Measurements from ENCODE around the gene LSM10. TPM values are rescaled to one million over a fixed set of nuclear protein-coding genes. Genes with fewer than 3 reads are reported as not detected.

Gene LSM10
- total and polyA plus RNA-seq, 2 donors (not counting 1 experiment from before 2014, with no cell fraction given): 19.2 to 33.5 TPM

DNA sequence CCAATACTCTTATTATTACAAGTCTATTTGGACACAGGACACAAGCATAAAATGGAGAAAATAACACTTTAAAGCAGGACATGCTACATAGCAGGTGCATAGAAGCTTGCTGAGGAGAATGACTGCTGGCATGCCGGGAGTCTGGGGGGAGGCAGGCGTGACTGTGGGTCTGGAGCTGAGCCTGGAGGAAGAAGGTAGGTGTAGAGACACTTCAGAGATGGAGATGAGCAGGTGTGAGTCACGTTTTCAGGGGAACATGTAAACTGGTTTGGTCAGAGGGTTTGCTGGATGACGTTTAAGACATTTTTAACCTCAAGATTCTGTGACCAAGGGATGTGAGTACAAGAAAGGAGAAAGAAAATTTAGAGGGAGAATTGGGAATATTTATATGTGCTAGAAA is 28.1 kb upstream of the LSM10 start:
- no peak overlapping the region for H3K27ac ChIP-seq (ENCODE audit: insufficient read depth, low read length)
- no peak for DNase-seq (ENCODE audit: low read depth in 2 of 2)
- H3K4me1 ChIP-seq (ENCODE audit: control insufficient read depth, extremely low read depth, insufficient read depth, low read length): no peaks in the 10 kb centered on the region
- no peaks in the 10 kb centered on the region for H4K20me1 ChIP-seq (ENCODE audit: control insufficient read depth, extremely low read depth, insufficient read depth, low read length)
- H2AFZ ChIP-seq (ENCODE audit: low read length): no peak overlapping the region
- no peak overlapping the region for H3K4me3 ChIP-seq (replicated peaks in 1 of 4; ENCODE audit: control extremely low read depth in 1 of 4, insufficient read depth in 1 of 4, low read depth in 3 of 4, low read length in 4 of 4)
- H3K79me2 ChIP-seq (ENCODE audit: control insufficient read depth, insufficient read depth, low read length): no peaks in the 10 kb centered on the region
- TF ChIP-seq, protein P1, sequence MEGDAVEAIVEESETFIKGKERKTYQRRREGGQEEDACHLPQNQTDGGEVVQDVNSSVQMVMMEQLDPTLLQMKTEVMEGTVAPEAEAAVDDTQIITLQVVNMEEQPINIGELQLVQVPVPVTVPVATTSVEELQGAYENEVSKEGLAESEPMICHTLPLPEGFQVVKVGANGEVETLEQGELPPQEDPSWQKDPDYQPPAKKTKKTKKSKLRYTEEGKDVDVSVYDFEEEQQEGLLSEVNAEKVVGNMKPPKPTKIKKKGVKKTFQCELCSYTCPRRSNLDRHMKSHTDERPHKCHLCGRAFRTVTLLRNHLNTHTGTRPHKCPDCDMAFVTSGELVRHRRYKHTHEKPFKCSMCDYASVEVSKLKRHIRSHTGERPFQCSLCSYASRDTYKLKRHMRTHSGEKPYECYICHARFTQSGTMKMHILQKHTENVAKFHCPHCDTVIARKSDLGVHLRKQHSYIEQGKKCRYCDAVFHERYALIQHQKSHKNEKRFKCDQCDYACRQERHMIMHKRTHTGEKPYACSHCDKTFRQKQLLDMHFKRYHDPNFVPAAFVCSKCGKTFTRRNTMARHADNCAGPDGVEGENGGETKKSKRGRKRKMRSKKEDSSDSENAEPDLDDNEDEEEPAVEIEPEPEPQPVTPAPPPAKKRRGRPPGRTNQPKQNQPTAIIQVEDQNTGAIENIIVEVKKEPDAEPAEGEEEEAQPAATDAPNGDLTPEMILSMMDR (conservative IDR thresholded peaks at IDR 0.05 in 1 of 2, IDR thresholded peaks at IDR 0.05 in 1 of 2; ENCODE audit: low read depth in 1 of 2, low read length in 2 of 2): no peak
- no peak for TF ChIP-seq EZH2 (IDR thresholded peaks at IDR 0.05; ENCODE audit: low read length, missing control alignments)
- H3K27me3 ChIP-seq (ENCODE audit: control insufficient read depth, insufficient read depth, low read length): no peaks in the 10 kb centered on the region
- H3K36me3 ChIP-seq (ENCODE audit: control insufficient read depth, insufficient read depth, low read length): no peaks in the 10 kb centered on the region
- H3K4me2 ChIP-seq (ENCODE audit: extremely low read depth, insufficient read depth, low read length): no peak overlapping the region
- H3K9ac ChIP-seq (ENCODE audit: insufficient read depth, low read length): no peak overlapping the region
- H3K9me3 ChIP-seq (ENCODE audit: control insufficient read depth, insufficient read depth, low read depth, low read length): no peaks in the 10 kb centered on the region

DNA sequence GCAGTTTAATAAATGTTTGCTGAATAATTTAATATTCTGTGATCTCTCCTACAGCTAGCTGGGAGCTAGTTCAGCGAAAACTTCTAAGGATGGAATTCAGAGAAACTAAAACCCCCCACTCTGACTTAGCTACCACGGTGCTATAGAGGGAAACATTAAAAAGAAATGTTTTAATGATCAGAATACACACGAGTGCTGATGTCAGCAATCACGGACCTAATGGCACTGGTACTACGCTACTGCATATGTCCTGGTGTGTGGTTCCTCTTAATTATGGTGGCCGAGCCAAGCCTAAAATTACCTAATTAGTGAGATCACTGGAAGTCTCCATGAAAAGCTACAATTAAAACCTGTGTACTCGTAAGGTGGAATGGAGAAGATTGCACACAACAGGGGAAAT is 23.9 kb upstream of the LSM10 start:
- no peak overlapping the region for H3K9ac ChIP-seq (ENCODE audit: insufficient read depth, low read length)

DNA sequence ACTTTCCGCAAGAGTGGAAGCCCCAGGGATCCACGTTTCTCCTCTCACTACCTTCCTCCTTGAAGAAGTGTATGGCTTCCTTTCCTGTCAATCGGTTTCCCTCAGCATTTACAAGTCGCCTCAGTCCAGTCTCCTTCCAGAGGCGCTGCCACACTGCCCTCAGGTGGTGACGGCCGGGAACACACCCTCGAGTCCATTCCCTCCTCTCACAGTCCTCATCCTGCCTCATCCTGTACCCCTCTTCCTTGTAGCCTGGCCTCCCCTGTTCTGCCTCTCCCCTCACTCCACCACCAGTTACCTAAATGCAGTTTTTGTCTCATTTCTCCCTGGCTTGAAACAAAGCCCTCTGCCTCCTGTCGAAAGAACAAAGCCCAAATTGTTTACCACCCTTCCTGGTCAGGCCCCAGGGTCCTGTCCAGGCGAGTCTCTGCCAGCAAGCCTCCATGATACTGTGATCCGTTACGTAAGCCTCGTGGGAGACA is 23.2 kb upstream of the LSM10 start:
- Histone ChIP-seq H3K36me3 (ENCODE audit: control insufficient read depth, insufficient read depth, low read length) (no peaks in the 10 kb centered on the region), H3K27ac (ENCODE audit: insufficient read depth, low read length) (no peak overlapping the region), H3K27me3 (ENCODE audit: control insufficient read depth, insufficient read depth, low read length) (no peaks in the 10 kb centered on the region), H4K20me1 (ENCODE audit: control insufficient read depth, extremely low read depth, insufficient read depth, low read length) (no peaks in the 10 kb centered on the region), H3K9me3 (ENCODE audit: control insufficient read depth, insufficient read depth, low read depth, low read length) (no peaks in the 10 kb centered on the region), H3K9ac (ENCODE audit: insufficient read depth, low read length) (no peak overlapping the region), H3K4me3 (replicated peaks in 1 of 4; ENCODE audit: control extremely low read depth in 1 of 4, insufficient read depth in 1 of 4, low read depth in 3 of 4, low read length in 4 of 4) (peak overlapping the region in 2 of 4 experiments; percentile 20 to 30), H2AFZ (ENCODE audit: low read length) (no peak overlapping the region), H3K4me2 (ENCODE audit: extremely low read depth, insufficient read depth, low read length) (no peak overlapping the region), H3K79me2 (ENCODE audit: control insufficient read depth, insufficient read depth, low read length) (no peaks in the 10 kb centered on the region), H3K4me1 (ENCODE audit: control insufficient read depth, extremely low read depth, insufficient read depth, low read length) (peaks cover 4% of the 10 kb centered on the region)
- peak; percentile 73 to 82 for DNase-seq (ENCODE audit: low read depth in 2 of 2)
- no peak for TF ChIP-seq EZH2 (IDR thresholded peaks at IDR 0.05; ENCODE audit: low read length, missing control alignments)
- TF ChIP-seq, protein P1 (conservative IDR thresholded peaks at IDR 0.05 in 1 of 2, IDR thresholded peaks at IDR 0.05 in 1 of 2; ENCODE audit: low read depth in 1 of 2, low read length in 2 of 2): peak; percentile 94 to 98

More for the DNA sequence above, 23.9 kb upstream of the LSM10 start:
- Histone ChIP-seq H3K4me2 (ENCODE audit: extremely low read depth, insufficient read depth, low read length) (no peak overlapping the region), H2AFZ (ENCODE audit: low read length) (no peak overlapping the region), H3K4me3 (replicated peaks in 1 of 4; ENCODE audit: control extremely low read depth in 1 of 4, insufficient read depth in 1 of 4, low read depth in 3 of 4, low read length in 4 of 4) (no peak overlapping the region), H3K27ac (ENCODE audit: insufficient read depth, low read length) (no peak overlapping the region), H4K20me1 (ENCODE audit: control insufficient read depth, extremely low read depth, insufficient read depth, low read length) (no peaks in the 10 kb centered on the region), H3K27me3 (ENCODE audit: control insufficient read depth, insufficient read depth, low read length) (no peaks in the 10 kb centered on the region), H3K79me2 (ENCODE audit: control insufficient read depth, insufficient read depth, low read length) (no peaks in the 10 kb centered on the region), H3K4me1 (ENCODE audit: control insufficient read depth, extremely low read depth, insufficient read depth, low read length) (peaks cover 4% of the 10 kb centered on the region), H3K36me3 (ENCODE audit: control insufficient read depth, insufficient read depth, low read length) (no peaks in the 10 kb centered on the region), H3K9me3 (ENCODE audit: control insufficient read depth, insufficient read depth, low read depth, low read length) (no peaks in the 10 kb centered on the region)
- TF ChIP-seq, protein P1 (conservative IDR thresholded peaks at IDR 0.05 in 1 of 2, IDR thresholded peaks at IDR 0.05 in 1 of 2; ENCODE audit: low read depth in 1 of 2, low read length in 2 of 2): no peak
- no peak for TF ChIP-seq EZH2 (IDR thresholded peaks at IDR 0.05; ENCODE audit: low read length, missing control alignments)
- no peak for DNase-seq (ENCODE audit: low read depth in 2 of 2)
